22Rv1 (cell line): ENCODE measurements around the gene INPP5A.

Experiments
- CTCF ChIP-seq: fragments of 450-650 bp; IDR thresholded peaks from 2 replicates; pipeline ENCODE4 v1.5.1; 2017; ENCODE audit warnings: mild to moderate bottlenecking
- ZFX ChIP-seq: fragments of 450-650 bp; IDR thresholded peaks from 2 replicates; pipeline ENCODE4 v1.6.1; 2017; ENCODE audit warnings: antibody characterized with exemption, borderline replicate concordance

DNA sequence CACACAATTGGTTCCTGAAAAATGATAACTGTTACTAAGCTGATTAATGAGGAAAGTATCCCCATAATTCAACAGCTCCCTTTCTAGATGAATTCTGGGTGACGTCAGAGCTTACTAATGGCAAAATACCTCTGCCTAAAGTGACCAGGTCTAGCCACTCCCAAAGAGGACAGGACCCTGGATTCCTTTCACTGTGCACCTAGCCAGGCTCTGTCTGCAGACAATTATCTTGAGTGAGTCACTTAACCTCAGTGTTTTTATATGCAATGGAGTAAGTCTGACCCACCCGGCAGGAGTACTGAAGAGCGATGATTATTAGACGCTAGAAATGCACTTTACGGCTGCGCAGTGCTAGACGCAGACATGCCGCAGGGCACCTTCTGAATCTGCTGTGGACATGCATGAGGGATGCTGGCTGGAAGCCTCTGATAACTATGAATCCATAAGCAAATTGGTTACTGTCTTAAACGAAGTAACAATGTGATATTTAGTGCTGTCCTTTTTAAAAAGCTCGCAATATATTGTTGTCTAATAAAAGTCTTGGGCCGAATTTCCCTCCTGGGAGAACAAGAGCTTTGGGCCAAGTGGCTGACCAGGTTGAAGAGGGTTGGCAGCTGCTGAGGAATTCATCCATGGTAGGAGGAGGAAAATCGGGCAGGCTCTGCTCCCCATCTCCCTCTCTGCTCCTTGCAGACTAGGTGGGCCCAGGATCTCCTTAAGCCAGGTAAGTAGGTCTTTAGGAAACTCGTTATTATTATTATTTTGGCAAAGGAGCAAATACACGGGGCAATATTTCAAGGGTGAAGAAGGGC, 4.6 kb upstream of the INPP5A start:
- TF ChIP-seq CTCF (no peak), ZFX (no peak)
